HEK293 (cell line): ENCODE results near the gene MAP3K6.

Experiments
- CTCF ChIP-seq: fragments of 450-650 bp; formaldehyde crosslinking; IDR thresholded peaks from 2 replicates; pipeline ENCODE4 v1.5.1; 2016; ENCODE audit warnings: missing biosample characterization, missing genetic modification characterization
- REPIN1 ChIP-seq: fragments of 450-650 bp; formaldehyde crosslinking; IDR thresholded peaks from 2 replicates; pipeline ENCODE4 v1.5.1; 2017; ENCODE audit warnings: missing biosample characterization, missing genetic modification characterization, low read depth
- ZIC2 ChIP-seq: fragments of 450-650 bp; formaldehyde crosslinking; IDR thresholded peaks from 2 replicates; pipeline ENCODE4 v1.5.1; 2016; ENCODE audit warnings: missing biosample characterization, missing genetic modification characterization
- ZNF366 ChIP-seq: fragments of 450-650 bp; formaldehyde crosslinking; conservative IDR thresholded peaks from 2 replicates; pipeline ENCODE4 v1.5.1; 2016; ENCODE audit warnings: missing biosample characterization, missing genetic modification characterization
- ZNF530 ChIP-seq: fragments of 450-650 bp; formaldehyde crosslinking; IDR thresholded peaks from 2 replicates; pipeline ENCODE4 v1.5.1; 2016; ENCODE audit warnings: low read depth, missing biosample characterization, missing genetic modification characterization
- ZSCAN18 ChIP-seq: fragments of 450-650 bp; formaldehyde crosslinking; IDR thresholded peaks from 2 replicates; pipeline ENCODE4 v1.5.1; 2016; ENCODE audit warnings: missing biosample characterization, missing genetic modification characterization

GRCh38 chr1:27314737-27315136, 52.0 kb downstream of the MAP3K6 start:
- no peak for TF ChIP-seq ZIC2 (tag by site-specific recombination)
- no peak for TF ChIP-seq CTCF
- TF ChIP-seq ZNF366 = no peak
- no peak for TF ChIP-seq ZSCAN18 (tag by site-specific recombination)
- TF ChIP-seq ZNF530 (tag by site-specific recombination) = no peak
- no peak for TF ChIP-seq REPIN1 (tag by site-specific recombination)
